Epidermal melanocyte (primary cell): ENCODE measurements around the gene TSKU.

ENCODE experiments used
- DNase-seq: peaks from one replicate; pipeline ENCODE4 v3.0.0; 2011; ENCODE audit warnings: low spot score; ENCODE audit not compliant: insufficient read length

Gene TSKU

GRCh38 chr11:76769645-76770586 lies 13.2 kb upstream of the TSKU start:
- no peak for DNase-seq

GRCh38 chr11:76770642-76771445 lies 12.3 kb upstream of the TSKU start:
- no peak for DNase-seq

- DNase-seq = no peak
These were observed 11.6 kb upstream of the TSKU start for GRCh38 chr11:76771446-76772099.

- no peak for DNase-seq
These were observed 10.9 kb upstream of the TSKU start for GRCh38 chr11:76772100-76772782.

GRCh38 chr11:76772783-76773106 lies 10.4 kb upstream of the TSKU start:
- DNase-seq = no peak

- DNase-seq = no peak
These were observed 9.2 kb upstream of the TSKU start for GRCh38 chr11:76773921-76774361.

- DNase-seq = no peak
These were observed 6.7 kb upstream of the TSKU start for GRCh38 chr11:76776472-76776871.

- DNase-seq = no peak
These were observed 5.9 kb upstream of the TSKU start for GRCh38 chr11:76777305-76777704.

GRCh38 chr11:76777876-76778275 lies 5.3 kb upstream of the TSKU start:
- no peak for DNase-seq

GRCh38 chr11:76778874-76779273 lies 4.3 kb upstream of the TSKU start:
- DNase-seq = no peak

GRCh38 chr11:76781046-76781801 lies 1.9 kb upstream of the TSKU start:
- DNase-seq = no peak

- no peak for DNase-seq
These were observed 1.2 kb upstream of the TSKU start for GRCh38 chr11:76781807-76782530.

- DNase-seq = peak; percentile 88
These were observed 444 bp upstream of the TSKU start for GRCh38 chr11:76782531-76783293.

GRCh38 chr11:76783896-76784813 lies 999 bp downstream of the TSKU start:
- DNase-seq = peak; percentile 48

GRCh38 chr11:76785513-76785912 lies 2.4 kb downstream of the TSKU start:
- DNase-seq = no peak

GRCh38 chr11:76786016-76786415 lies 2.9 kb downstream of the TSKU start:
- DNase-seq = no peak

GRCh38 chr11:76786441-76787014 lies 3.4 kb downstream of the TSKU start:
- no peak for DNase-seq

- no peak for DNase-seq
These were observed 4.1 kb downstream of the TSKU start for GRCh38 chr11:76787271-76787670.
